Cardiac muscle cell (in vitro differentiated cells and primary cell): ENCODE measurements around the gene FKBP2. TPM values are rescaled to one million over a fixed set of nuclear protein-coding genes. Genes with fewer than 3 reads are reported as not detected.

Experiments
- DNase-seq, 2 donors: peaks; one replicate each; pipeline versions ENCODE4 v3.0.0 to v3.0.0-alpha.2; 2010 to 2017; ENCODE audit warnings: low read depth in 1 of 2, low spot score in 1 of 2
- H3K27ac ChIP-seq: fragments of 200-600 bp; sonication (generic); 2 replicates; pipeline ENCODE4 v1.5.1; 2016
- H3K27me3 ChIP-seq: fragments of 200-600 bp; sonication (generic); 2 replicates; pipeline ENCODE4 v1.6.0; 2016; ENCODE audit warnings: control low read depth
- H3K36me3 ChIP-seq: fragments of 200-600 bp; sonication (generic); 2 replicates; pipeline ENCODE4 v1.5.1; 2016; ENCODE audit warnings: control low read depth
- H3K4me1 ChIP-seq: fragments of 200-600 bp; sonication (generic); 2 replicates; pipeline ENCODE4 v1.8.1; 2017; ENCODE audit warnings: low read depth, mild to moderate bottlenecking, mixed run types
- H3K4me3 ChIP-seq: fragments of 200-600 bp; sonication (generic); 2 replicates; pipeline ENCODE4 v1.5.1; 2016; ENCODE audit warnings: mild to moderate bottlenecking
- H3K9me3 ChIP-seq: fragments of 200-600 bp; sonication (generic); 2 replicates; pipeline ENCODE4 v1.5.1; 2017; ENCODE audit warnings: low read depth, mild to moderate bottlenecking, control low read depth
- polyA plus RNA-seq: library from polyadenylated mRNA; unstranded; fragments of >200 nt; fragmentation: Nextera tagmentation; extraction: Ambion mirVana; gene quantifications from 2 replicates; pipeline ENCODE4 v1.2.1, GENCODE V29; 2016
- total RNA-seq: library from RNA; depleted of rRNA; stranded (reverse); fragments of >200 nt; gene quantifications from 2 replicates; pipeline ENCODE4 v1.2.3, GENCODE V29; 2016
- TF ChIP-seq, protein P1 (sequence below): IDR thresholded peaks from 2 replicates; pipeline ENCODE4 v1.5.1; 2012; ENCODE audit warnings: low read depth, mild to moderate bottlenecking, low read length

FKBP2 gene
- total and polyA plus RNA-seq, 2 experiments from 2014 or later: 102 to 321 TPM

DNA sequence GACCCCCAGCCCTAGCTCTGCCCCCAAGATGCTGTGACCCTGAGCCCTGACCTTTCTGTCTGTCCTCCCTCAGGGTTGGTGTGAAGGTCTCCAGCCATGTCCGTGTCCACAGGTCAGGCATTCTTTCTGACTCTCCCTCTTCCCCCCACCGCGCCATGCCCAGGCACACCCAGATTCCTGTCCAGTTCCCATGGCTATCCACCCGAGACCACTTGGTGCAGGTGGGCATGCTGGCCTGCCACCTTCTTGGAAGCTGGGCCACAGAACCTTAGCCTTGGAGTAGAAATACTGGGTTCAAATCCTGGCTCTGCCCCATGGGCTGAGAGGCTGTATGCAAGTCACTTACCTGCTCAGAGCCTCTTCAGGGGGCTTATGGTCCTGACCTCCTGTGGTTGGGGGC is 8.1 kb downstream of the FKBP2 start:
- TF ChIP-seq, protein P1, sequence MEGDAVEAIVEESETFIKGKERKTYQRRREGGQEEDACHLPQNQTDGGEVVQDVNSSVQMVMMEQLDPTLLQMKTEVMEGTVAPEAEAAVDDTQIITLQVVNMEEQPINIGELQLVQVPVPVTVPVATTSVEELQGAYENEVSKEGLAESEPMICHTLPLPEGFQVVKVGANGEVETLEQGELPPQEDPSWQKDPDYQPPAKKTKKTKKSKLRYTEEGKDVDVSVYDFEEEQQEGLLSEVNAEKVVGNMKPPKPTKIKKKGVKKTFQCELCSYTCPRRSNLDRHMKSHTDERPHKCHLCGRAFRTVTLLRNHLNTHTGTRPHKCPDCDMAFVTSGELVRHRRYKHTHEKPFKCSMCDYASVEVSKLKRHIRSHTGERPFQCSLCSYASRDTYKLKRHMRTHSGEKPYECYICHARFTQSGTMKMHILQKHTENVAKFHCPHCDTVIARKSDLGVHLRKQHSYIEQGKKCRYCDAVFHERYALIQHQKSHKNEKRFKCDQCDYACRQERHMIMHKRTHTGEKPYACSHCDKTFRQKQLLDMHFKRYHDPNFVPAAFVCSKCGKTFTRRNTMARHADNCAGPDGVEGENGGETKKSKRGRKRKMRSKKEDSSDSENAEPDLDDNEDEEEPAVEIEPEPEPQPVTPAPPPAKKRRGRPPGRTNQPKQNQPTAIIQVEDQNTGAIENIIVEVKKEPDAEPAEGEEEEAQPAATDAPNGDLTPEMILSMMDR: no peak
- H3K4me3 ChIP-seq: no peak overlapping the region
- H3K9me3 ChIP-seq: no peaks in the 10 kb centered on the region
- no peak for DNase-seq
- H3K27me3 ChIP-seq: no peaks in the 10 kb centered on the region
- no peak overlapping the region for H3K27ac ChIP-seq
- peaks cover 5% of the 10 kb centered on the region for H3K4me1 ChIP-seq
- no peaks in the 10 kb centered on the region for H3K36me3 ChIP-seq

- H3K4me1 ChIP-seq: peaks cover 5% of the 10 kb centered on the region
- H3K27ac ChIP-seq: no peak overlapping the region
- TF ChIP-seq, protein P1: no peak
- DNase-seq: no peak
- H3K27me3 ChIP-seq: no peaks in the 10 kb centered on the region
- no peaks in the 10 kb centered on the region for H3K36me3 ChIP-seq
- no peak overlapping the region for H3K4me3 ChIP-seq
- H3K9me3 ChIP-seq: no peaks in the 10 kb centered on the region
Measured at GRCh38 chr11:64249563-64250414, 8.9 kb downstream of the FKBP2 start.

- Histone ChIP-seq H3K9me3 (no peaks in the 10 kb centered on the region), H3K4me3 (peak overlapping the region; percentile 82), H3K36me3 (no peaks in the 10 kb centered on the region), H3K27me3 (no peaks in the 10 kb centered on the region), H3K27ac (no peak overlapping the region), H3K4me1 (peaks cover 5% of the 10 kb centered on the region)
- peak in 1 of 2 donors; percentile 57 for DNase-seq
- TF ChIP-seq, protein P1: no peak
Measured at GRCh38 chr11:64250415-64251015, 9.6 kb downstream of the FKBP2 start.

GRCh38 chr11:64251016-64251752 is 10.3 kb downstream of the FKBP2 start, which contains the start of gene PLCB3:
PLCB3 (plus strand) TSS chr11:64251530; CDS start chr11:64251650, 120 bp downstream.
- Histone ChIP-seq H3K9me3 (no peaks in the 10 kb centered on the region), H3K36me3 (no peaks in the 10 kb centered on the region), H3K27me3 (no peaks in the 10 kb centered on the region), H3K27ac (no peak within 1 kb of the TSS), H3K4me3 (peak within 1 kb of the TSS; percentile 82), H3K4me1 (peaks cover 5% of the 10 kb centered on the region)
- TF ChIP-seq, protein P1: peak; percentile 59
- DNase-seq: peak; percentile 58 to 76

GRCh38 chr11:64251753-64252002 is 10.8 kb downstream of the FKBP2 start:
- no peak overlapping the region for H3K27ac ChIP-seq
- TF ChIP-seq, protein P1: no peak

More at GRCh38 chr11:64251753-64252002, 10.8 kb downstream of the FKBP2 start:
- peak overlapping the region; percentile 82 for H3K4me3 ChIP-seq
- H3K9me3 ChIP-seq: no peaks in the 10 kb centered on the region
- no peaks in the 10 kb centered on the region for H3K27me3 ChIP-seq
- no peak for DNase-seq
- no peaks in the 10 kb centered on the region for H3K36me3 ChIP-seq
- peaks cover 5% of the 10 kb centered on the region for H3K4me1 ChIP-seq
